K562 (cell line): ENCODE measurements around the gene RIC3. TPM values are rescaled to one million over a fixed set of nuclear protein-coding genes. Genes with fewer than 3 reads are reported as not detected.

Experiments
- ATAC-seq: fragments of 200-7000 bp; cut with Tn5 transposase; 3 replicates; pipeline ENCODE4 v1.9.1; 2020; ENCODE audit warnings: moderate library complexity
- BruUV-seq: library from RNA; stranded (reverse); fragments of 400-500 nt; replicated peaks from 2 replicates; lab custom pipeline; 2021; lab: Mats Ljungman, UMichigan
- CTCF ChIA-PET: fragments of 300-600 bp; formaldehyde crosslinking; extraction: SDS; loops from one replicate; lab custom pipeline; 2021; ENCODE audit warnings: low intra/inter-chr PET ratio; lab: Yijun Ruan, JAX
- POLR2A ChIA-PET: fragments of 300-600, 350-650 bp; sonication (Branson Sonifier 250); formaldehyde crosslinking; extraction: SDS; loops from one replicate; lab custom pipeline; 2021; ENCODE audit warnings: antibody characterized with exemption, inconsistent platforms; lab: Yijun Ruan, JAX
- DNase-seq, 4 experiments: peaks; one replicate each; pipeline versions ENCODE4 v3.0.0 to v3.0.0-alpha.2; 2011 to 2018; ENCODE audit warnings: low spot score in 3 of 4, mixed read lengths in 3 of 4; ENCODE audit errors: extremely low read depth in 1 of 4
- FAIRE-seq: peaks from 2 replicates; lab custom pipeline; 2011; peaks lifted over from hg19 to GRCh38; lab: Jason Lieb, UNC
- H2AFZ ChIP-seq: 2 replicates; pipeline ENCODE4 v1.6.0; 2011; ENCODE audit warnings: low read depth, low read length, control low read depth, inconsistent platforms
- H3K27ac ChIP-seq: fragments of 200-600 bp; 3 replicates; pipeline ENCODE4 v1.8.0; 2011; ENCODE audit warnings: low read depth, mild to moderate bottlenecking, control low read depth, inconsistent platforms, low read length, moderate library complexity, mixed read lengths; ENCODE audit errors: extremely low read depth
- H3K27me3 ChIP-seq, 2 experiments: fragments of 300-600 bp in 1 of 2; 2 replicates in 1 of 2; 3 replicates in 1 of 2; pipeline versions ENCODE4 v1.6.0 to v1.8.0; 2011; ENCODE audit warnings: inconsistent platforms in 2 of 2, low read length in 2 of 2, mild to moderate bottlenecking in 1 of 2, mixed read lengths in 1 of 2, moderate library complexity in 1 of 2; ENCODE audit not compliant: control insufficient read depth in 2 of 2, insufficient read depth in 2 of 2
- H3K36me3 ChIP-seq: fragments of 300-600 bp; 3 replicates; pipeline ENCODE4 v1.8.0; 2011; ENCODE audit warnings: mild to moderate bottlenecking, low read length, inconsistent platforms; ENCODE audit not compliant: control insufficient read depth, insufficient read depth
- H3K4me1 ChIP-seq, 2 experiments: fragments of 200-600 bp in 1 of 2; replicated peaks in 1 of 2; 2 replicates in 1 of 2; 3 replicates in 1 of 2; pipeline versions ENCODE4 v1.5.1 to v1.8.0; 2011; ENCODE audit warnings: inconsistent platforms in 2 of 2, low read length in 2 of 2, mild to moderate bottlenecking in 1 of 2, mixed read lengths in 1 of 2, moderate library complexity in 1 of 2; ENCODE audit not compliant: control insufficient read depth in 2 of 2, insufficient read depth in 2 of 2
- H3K4me2 ChIP-seq: 2 replicates; pipeline ENCODE4 v1.6.1; 2011; ENCODE audit warnings: low read length, control low read depth, inconsistent platforms, mixed read lengths; ENCODE audit not compliant: insufficient read depth
- H3K4me3 ChIP-seq: fragments of 200-600 bp; sonication (generic), shearing (Covaris generic); 2 replicates; pipeline ENCODE4 v1.5.1; 2016; ENCODE audit warnings: control low read depth, inconsistent platforms
- H3K79me2 ChIP-seq: fragments of 200-600 bp; 3 replicates; pipeline ENCODE4 v1.8.0; 2011; ENCODE audit warnings: low read length, inconsistent platforms; ENCODE audit not compliant: control insufficient read depth, insufficient read depth
- H3K9ac ChIP-seq, 2 experiments: 2 replicates each; pipeline versions ENCODE4 v1.6.0 to v1.6.1; 2011; ENCODE audit warnings: low read depth in 2 of 2, low read length in 2 of 2, control low read depth in 1 of 2, inconsistent platforms in 1 of 2, mild to moderate bottlenecking in 1 of 2, mixed read lengths in 1 of 2; ENCODE audit not compliant: insufficient read depth in 1 of 2
- H3K9me1 ChIP-seq: one replicate; pipeline ENCODE4 v1.6.0; 2011; ENCODE audit warnings: inconsistent platforms, mild to moderate bottlenecking, low read length, moderate library complexity; ENCODE audit not compliant: control insufficient read depth, insufficient read depth
- H3K9me3 ChIP-seq: replicated peaks from 2 replicates; pipeline ENCODE4 v1.5.1; 2011; ENCODE audit warnings: low read depth, low read length, inconsistent platforms; ENCODE audit not compliant: control insufficient read depth, insufficient read depth
- H4K20me1 ChIP-seq: replicated peaks from 2 replicates; pipeline ENCODE4 v1.6.1; 2011; ENCODE audit warnings: low read length, inconsistent platforms, mixed read lengths; ENCODE audit not compliant: control insufficient read depth, insufficient read depth
- CEBPG ChIP-seq, 3 experiments: fragments of 200-800 bp in 1 of 3; sonication (Bioruptor generic) in 1 of 3; sonication (generic) in 1 of 3; formaldehyde crosslinking in 1 of 3; IDR thresholded peaks in 2 of 3; conservative IDR thresholded peaks in 1 of 3; 2 replicates each; pipeline versions ENCODE4 v1.6.1 to v1.8.0; 2016 to 2022; ENCODE audit warnings: missing compliant biosample characterization in 2 of 3, missing genetic modification characterization in 2 of 3, mild to moderate bottlenecking in 1 of 3, missing genetic modification reagents in 1 of 3
- E2F8 ChIP-seq: fragments of 450-650 bp; IDR thresholded peaks from 2 replicates; pipeline ENCODE4 v1.7.1; 2018; ENCODE audit warnings: mild to moderate bottlenecking, low read depth; ENCODE audit not compliant: partially characterized antibody
- FOSL1 ChIP-seq: fragments of 200-800 bp; sonication (Bioruptor generic); conservative IDR thresholded peaks from 2 replicates; pipeline ENCODE4 v1.6.1; 2016; ENCODE audit warnings: missing genetic modification characterization, missing compliant biosample characterization
- HIVEP1 ChIP-seq: fragments of 250-450 bp; sonication (Bioruptor Pico); IDR thresholded peaks from 2 replicates; pipeline ENCODE4 v1.4.0; 2020; ENCODE audit warnings: mild to moderate bottlenecking
- KHSRP ChIP-seq: fragments of 450-650 bp; IDR thresholded peaks from 2 replicates; pipeline ENCODE4 v1.6.1; 2017
- KLF10 ChIP-seq: fragments of 250-450 bp; sonication (Bioruptor Pico); IDR thresholded peaks from 2 replicates; pipeline ENCODE4 v1.6.1; 2021; ENCODE audit warnings: matching md5 sums
- MEF2D ChIP-seq: conservative IDR thresholded peaks from 2 replicates; pipeline ENCODE4 v1.6.1; 2016; ENCODE audit warnings: low read depth, missing genetic modification characterization, missing compliant biosample characterization
- NR2C1 ChIP-seq, 2 experiments: fragments of 450-650 bp; IDR thresholded peaks; 2 replicates each; pipeline ENCODE4 v1.6.1; 2017; ENCODE audit warnings: mild to moderate bottlenecking in 2 of 2, antibody characterized with exemption in 1 of 2, inconsistent platforms in 1 of 2, missing compliant biosample characterization in 1 of 2, missing genetic modification characterization in 1 of 2
- RBFOX2 ChIP-seq: fragments of 200-400 bp; formaldehyde crosslinking; IDR thresholded peaks from 2 replicates; pipeline ENCODE4 v1.6.1; 2017; ENCODE audit warnings: low read depth, mild to moderate bottlenecking, low read length, moderate library complexity
- SOX6 ChIP-seq: fragments of 450-650 bp; IDR thresholded peaks from 2 replicates; pipeline ENCODE4 v1.6.1; 2014; ENCODE audit warnings: mild to moderate bottlenecking
- SUPT5H ChIP-seq: fragments of 450-650 bp; IDR thresholded peaks from 2 replicates; pipeline ENCODE4 v1.6.1; 2016
- ZBTB1 ChIP-seq: sonication (generic); formaldehyde crosslinking; IDR thresholded peaks from 2 replicates; pipeline ENCODE4 v1.8.1; 2023; ENCODE audit warnings: missing genetic modification reagents, low read depth, mild to moderate bottlenecking, borderline replicate concordance
- ZNF12 ChIP-seq: sonication (generic); formaldehyde crosslinking; IDR thresholded peaks from 2 replicates; pipeline ENCODE4 v1.4.0; 2020; ENCODE audit warnings: mild to moderate bottlenecking, missing genetic modification reagents
- ZNF232 ChIP-seq: sonication (generic); formaldehyde crosslinking; IDR thresholded peaks from 2 replicates; pipeline ENCODE4 v1.8.0; 2022; ENCODE audit warnings: mild to moderate bottlenecking, missing genetic modification reagents
- ZNF311 ChIP-seq: fragments of 250-450 bp; sonication (Bioruptor Pico); IDR thresholded peaks from 2 replicates; pipeline ENCODE4 v1.4.0; 2020; ENCODE audit warnings: mild to moderate bottlenecking, moderate library complexity
- WGBS: fragments of 100-300 bp; shearing (Covaris generic); methylation state at CpG from one replicate; pipeline ENCODE4 v1.1.6; 2016; ENCODE audit warnings: low coverage, mixed read lengths; ENCODE audit not compliant: insufficient coverage; ENCODE audit errors: missing lambda C conversion rate; 5-methylcytosine and 5-hydroxymethylcytosine counted together
- in situ Hi-C: fragments of 300-500 bp; cut with MboI; formaldehyde crosslinking; loops from 4 replicates; pipeline ENCODE4 v1.15.0; 2018; ENCODE audit warnings: inconsistent platforms, mixed read lengths
- intact Hi-C: fragments of 100-400 bp; cut with micrococcal nuclease; formaldehyde crosslinking; loops from 2 replicates; pipeline ENCODE4 v1.14.2; 2022
- polyA plus RNA-seq, 8 experiments: library from polyadenylated mRNA; depleted of rRNA in 4 of 8; stranded (reverse) in 5 of 8; unstranded in 3 of 8; fragments of >200 nt; fragmentation: Nextera tagmentation in 2 of 8; fragmentation: Illumina TruSeq in 1 of 8; extraction: Ambion mirVana in 2 of 8; extraction: Trizol in 1 of 8; gene quantifications; 2 replicates each; pipeline versions ENCODE4 v1.2.1 to v1.2.3, GENCODE V29; 2011 to 2014; ENCODE audit warnings: inconsistent platforms in 1 of 8, missing spikeins in 1 of 8
- total RNA-seq, 7 experiments: library from RNA; depleted of rRNA in 6 of 7; stranded (reverse); fragments of >200 nt in 6 of 7; fragmentation: Illumina TruSeq in 2 of 7; extraction: Trizol in 2 of 7; gene quantifications; 2 replicates each; pipeline versions ENCODE4 v1.2.1 to v1.2.3, GENCODE V29; 2011 to 2021; ENCODE audit warnings: low replicate concordance in 1 of 7
- TF ChIP-seq, protein P1 (sequence below), 2 experiments: fragments of 450-650 bp in 1 of 2; sonication (generic) in 1 of 2; formaldehyde crosslinking in 1 of 2; IDR thresholded peaks in 1 of 2; conservative IDR thresholded peaks in 1 of 2; 2 replicates each; pipeline versions ENCODE4 v1.6.1 to v1.8.1; 2016 to 2023; ENCODE audit warnings: mild to moderate bottlenecking in 2 of 2, moderate library complexity in 2 of 2, inconsistent platforms in 1 of 2, missing genetic modification reagents in 1 of 2

RIC3 gene
- total and polyA plus RNA-seq, 9 of the 15 experiments (the other 6 are each of a cell fraction or from before 2014, with no cell fraction given), result 0.03 to 0.16 (median 0.05) TPM; not detected in 4

GRCh38 chr11:8075119-8075726 is 93.6 kb downstream of the RIC3 start:
- WGBS, result 0% methylated on average over 2 of the region's 2 CpGs
- DNase-seq (no peak), ATAC-seq (no peak), FAIRE-seq (no peak)
- no peaks in the 10 kb centered on the region for H3K4me1 ChIP-seq
- intact Hi-C loops (no loop called here), in situ Hi-C loops (no loop called here)
- no TSS peak for BruUV-seq
- no peak overlapping the region for H3K4me3 ChIP-seq
- peaks cover 0 to 30% of the 10 kb centered on the region in 2 experiments; a peak in 3 of 5 replicates for H3K27me3 ChIP-seq
- no peaks in the 10 kb centered on the region for H3K9me1 ChIP-seq
- no peaks in the 10 kb centered on the region for H4K20me1 ChIP-seq
- no peak overlapping the region for H3K4me2 ChIP-seq
- no peak overlapping the region for H3K9ac ChIP-seq
- no peak overlapping the region for H2AFZ ChIP-seq
- ChIA-PET POLR2A (no interaction called here), CTCF (no interaction called here)
- TF ChIP-seq NR2C1 (IDR thresholded peaks at IDR 0.05) (no peak), NR2C1 (tag; IDR thresholded peaks at IDR 0.05) (no peak), KLF10 (CRISPR knock-in tag) (no peak), ZNF311 (CRISPR knock-in tag) (no peak), MEF2D (tag) (no peak), SUPT5H (no peak), E2F8 (no peak), ZNF232 (CRISPR knock-in tag) (no peak), SOX6 (no peak), ZBTB1 (CRISPR knock-in tag) (no peak), ZNF12 (CRISPR knock-in tag) (no peak), RBFOX2 (no peak), FOSL1 (tag) (peak; percentile 62), HIVEP1 (CRISPR knock-in tag) (no peak), KHSRP (no peak), CEBPG (CRISPR knock-in tag; IDR thresholded peaks at IDR 0.05) (no peak), CEBPG (tag; conservative IDR thresholded peaks at IDR 0.05 in 1 of 2, IDR thresholded peaks at IDR 0.05 in 1 of 2) (no peak)
- TF ChIP-seq, protein P1, sequence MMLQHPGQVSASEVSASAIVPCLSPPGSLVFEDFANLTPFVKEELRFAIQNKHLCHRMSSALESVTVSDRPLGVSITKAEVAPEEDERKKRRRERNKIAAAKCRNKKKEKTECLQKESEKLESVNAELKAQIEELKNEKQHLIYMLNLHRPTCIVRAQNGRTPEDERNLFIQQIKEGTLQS (IDR thresholded peaks at IDR 0.05), result 0 out of 2 replicates have a peak, but pooled peaks have one; percentile 20
- TF ChIP-seq, protein P1 (CRISPR knock-in tag; conservative IDR thresholded peaks at IDR 0.05), result no peak
- no peak overlapping the region for H3K27ac ChIP-seq
- H3K79me2 ChIP-seq, result no peaks in the 10 kb centered on the region
- no peaks in the 10 kb centered on the region for H3K36me3 ChIP-seq
- H3K9me3 ChIP-seq, result no peaks in the 10 kb centered on the region
